Fibroblast of villous mesenchyme (primary cell): ENCODE data around the gene IFIT5. TPM values are rescaled to one million over a fixed set of nuclear protein-coding genes. Genes with fewer than 3 reads are reported as not detected.

ENCODE experiments used
- DNase-seq: peaks from one replicate; pipeline ENCODE4 v3.0.0-alpha.2; 2010; ENCODE audit warnings: low read depth
- H3K4me3 ChIP-seq: 2 replicates; pipeline ENCODE4 v1.5.1; 2011; ENCODE audit warnings: low read depth, mild to moderate bottlenecking, low read length
- CTCF ChIP-seq: IDR thresholded peaks from 2 replicates; pipeline ENCODE4 v1.5.1; 2012; ENCODE audit warnings: low read depth, mild to moderate bottlenecking, low read length; ENCODE audit not compliant: insufficient read depth
- total RNA-seq: library from RNA; depleted of rRNA; stranded (reverse); fragments of >200 nt; gene quantifications from 2 replicates; pipeline ENCODE4 v1.2.3, GENCODE V29; 2012

IFIT5 gene
- total RNA-seq, 1 donor, result 52.7 TPM

DNA sequence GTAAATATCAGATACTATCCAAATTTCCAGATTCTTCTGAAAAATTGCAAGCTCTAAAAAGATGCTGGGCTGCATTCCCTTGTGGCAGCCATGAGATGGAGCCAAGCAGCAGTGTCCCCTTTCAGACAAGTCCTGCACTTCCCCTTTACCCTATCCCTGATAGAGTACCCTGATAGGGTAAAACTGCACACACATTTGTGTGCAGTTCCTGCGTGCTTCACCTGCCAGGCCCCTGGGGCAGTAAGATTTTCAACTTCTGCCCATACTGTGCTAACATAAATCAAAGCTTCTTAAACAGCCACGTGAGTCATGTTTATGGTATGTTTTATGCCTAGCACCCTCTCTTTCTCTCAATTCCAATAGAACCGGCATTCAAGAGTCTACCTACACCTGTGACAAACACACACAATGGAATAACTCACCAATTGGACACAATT is 52.2 kb downstream of the IFIT5 start:
- TF ChIP-seq CTCF, result peak; percentile 63

DNA sequence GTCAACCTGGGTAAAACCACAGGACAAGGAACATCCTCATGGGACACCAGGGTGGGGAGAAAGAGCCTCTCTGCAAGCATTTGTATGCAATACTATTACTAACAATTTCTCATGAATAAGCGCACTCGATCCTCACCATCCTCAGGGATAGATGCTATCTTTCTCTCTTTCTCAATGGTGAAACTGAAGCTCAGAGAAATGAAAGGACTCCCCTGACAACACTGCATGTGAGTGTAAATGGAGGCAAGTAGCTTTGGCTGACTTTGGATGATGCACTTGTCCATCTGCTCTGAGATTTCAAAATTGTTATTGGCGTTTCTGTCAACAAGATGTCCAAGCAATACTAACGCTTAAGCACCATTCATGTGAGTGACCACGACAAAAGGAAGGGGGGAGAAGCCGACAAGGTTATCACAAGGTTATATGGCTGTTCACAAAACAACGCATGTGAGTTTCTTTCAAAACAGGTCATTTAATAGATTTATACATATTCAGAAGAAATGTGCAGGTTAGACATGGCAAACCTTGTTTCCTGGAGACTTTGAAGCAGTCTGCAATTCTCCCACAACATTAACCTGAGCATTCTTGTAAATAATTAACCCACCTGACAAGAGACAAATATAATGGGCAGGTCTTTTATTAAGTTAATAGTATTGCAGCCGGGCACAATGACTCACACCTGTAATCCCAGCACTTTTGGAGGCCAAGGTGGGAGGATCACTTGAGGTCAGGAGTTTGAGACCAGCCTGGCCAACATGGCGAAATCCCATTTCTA is 54.0 kb downstream of the IFIT5 start:
- no peak overlapping the region for H3K4me3 ChIP-seq
- no peak for TF ChIP-seq CTCF
- no peak for DNase-seq

More for the DNA sequence above, 52.2 kb downstream of the IFIT5 start:
- H3K4me3 ChIP-seq, result no peak overlapping the region
- DNase-seq, result peak; percentile 60

DNA sequence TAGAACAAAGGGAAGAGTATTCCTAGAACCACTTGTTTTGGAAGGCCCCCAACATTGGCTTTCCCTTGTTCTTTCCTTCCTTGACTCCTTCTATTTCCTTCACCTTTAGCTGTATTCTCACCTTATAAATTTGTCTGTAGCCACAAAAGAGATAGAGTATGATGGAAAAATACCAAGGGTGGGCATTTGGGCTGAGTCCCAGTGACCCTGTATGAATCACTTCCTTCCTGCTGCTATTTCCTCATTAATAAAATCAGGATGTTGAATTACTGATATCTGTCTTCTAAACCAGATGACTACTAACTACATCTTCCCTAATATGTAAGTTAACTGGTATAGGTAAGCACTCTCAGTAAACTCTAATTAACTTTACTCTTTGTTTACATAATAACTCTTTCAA is 55.1 kb downstream of the IFIT5 start:
- TF ChIP-seq CTCF, result no peak
- no peak for DNase-seq
- no peak overlapping the region for H3K4me3 ChIP-seq

Other genes starting within 250 kb of the IFIT5 start
- gene CH25H, start 207.3 kb upstream of the IFIT5 start, total RNA-seq, result under 0.01 and 0.64 TPM in 2 replicates
- gene LIPA, start 162.8 kb upstream of the IFIT5 start, total RNA-seq, result 105 and 232 TPM in 2 replicates
- gene IFIT2, start 112.5 kb upstream of the IFIT5 start, total RNA-seq, result 10.3 and 22.9 TPM in 2 replicates
- 61.8 and 90.2 TPM in 2 replicates for gene IFIT3, start 86.6 kb upstream of the IFIT5 start, total RNA-seq
- under 0.01 TPM in 1 of 2 replicates, not detected in the other for gene IFIT1B, start 36.5 kb upstream of the IFIT5 start, total RNA-seq
- gene IFIT1, start 21.9 kb upstream of the IFIT5 start, total RNA-seq, result 32.9 and 70.8 TPM in 2 replicates
- gene SLC16A12, start 121.0 kb downstream of the IFIT5 start, total RNA-seq, result under 0.01 TPM in 2 replicates
- 5.8 and 7.3 TPM in 2 replicates for gene PANK1, start 230.7 kb downstream of the IFIT5 start, total RNA-seq